K562 treated with DMSO at 1 percent for 48 hours (cell line): Measurements from ENCODE around the gene GOT1. TPM values are rescaled to one million over a fixed set of nuclear protein-coding genes. Genes with fewer than 3 reads are reported as not detected.

Experiments used
- total RNA-seq: library from RNA; unstranded; fragments of 300-600 nt; gene quantifications from 2 replicates; pipeline ENCODE4 v1.2.3, GENCODE V29; 2022; ENCODE audit warnings: low replicate concordance; ENCODE audit errors: extremely low read depth

Gene GOT1
- not detected in 2 replicates for total RNA-seq

DNA sequence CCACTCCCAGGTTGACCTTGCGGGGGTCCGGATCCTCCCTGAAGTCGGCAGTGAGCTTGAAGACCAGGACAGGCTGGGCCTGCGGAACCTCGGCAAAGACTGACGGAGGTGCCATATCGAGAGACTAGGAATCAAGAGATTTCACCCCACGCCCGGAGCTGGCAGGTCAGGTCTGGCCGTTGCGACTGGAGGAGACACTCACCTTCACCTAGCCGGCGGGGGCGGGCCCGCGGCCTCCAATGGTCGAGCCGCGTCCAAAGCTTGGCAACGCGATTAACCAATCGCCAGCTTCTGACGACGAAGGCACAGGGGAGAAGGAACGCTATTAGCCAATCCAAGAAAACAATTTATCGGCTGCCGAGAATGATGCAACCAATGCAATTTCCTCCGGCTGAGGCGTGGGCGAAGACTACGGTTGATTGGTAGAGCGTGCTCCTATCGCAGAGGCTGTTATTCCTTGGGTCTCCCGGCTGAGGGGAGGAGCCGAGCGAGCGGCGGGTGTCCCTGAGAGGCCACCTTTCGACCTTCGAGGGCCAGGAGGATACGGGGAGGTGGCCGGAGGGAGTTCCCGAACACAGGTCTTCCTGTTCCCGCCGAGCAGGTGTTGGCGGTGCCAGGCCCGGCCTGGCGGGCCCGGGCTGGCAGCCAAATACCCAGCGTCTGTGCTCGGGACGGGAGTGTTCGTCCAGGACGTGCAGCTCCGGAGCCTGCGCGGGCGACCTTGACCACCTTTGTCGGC is at the start of gene GOT1:
Gene GOT1, minus strand, starts transcription at position 174 of the 739 bp plus-strand sequence. Its CDS starts 59 bp downstream, at position 115.

Other genes starting within 250 kb of the GOT1 start
- gene HPSE2, start 194.8 kb downstream of the GOT1 start, total RNA-seq: not detected in 2 replicates
- gene CNNM1, start 101.3 kb downstream of the GOT1 start, total RNA-seq: not detected in 2 replicates
- not detected in 2 replicates for gene NKX2-3, start 102.3 kb upstream of the GOT1 start, total RNA-seq
- gene SLC25A28, start 189.8 kb upstream of the GOT1 start, total RNA-seq: not detected in 2 replicates
- not detected in 2 replicates for gene ENTPD7, start 228.9 kb upstream of the GOT1 start, total RNA-seq